T-helper 1 cell treated with Interleukin-12 subunit alpha and Interleukin-12 subunit beta and Interleukin-4 antibody, amounts not matched to agents 30 ng/mL and 1 ng/mL, for 36 hours (primary cell): ENCODE measurements around the gene PIK3R3. TPM values are rescaled to one million over a fixed set of nuclear protein-coding genes. Genes with fewer than 3 reads are reported as not detected.

Experiments
- intact Hi-C: fragments of 100-400 bp; cut with micrococcal nuclease; formaldehyde crosslinking; loops from one replicate; pipeline ENCODE4 v1.15.1; 2024
- total RNA-seq: library from RNA; stranded (reverse); gene quantifications from 2 replicates; pipeline ENCODE4 v1.2.3, GENCODE V29; 2022

PIK3R3 gene
- total RNA-seq, 1 donor from 2014 or later, result 2.6 TPM

GRCh38 chr1:46158312-46159281 is 26.2 kb upstream of the PIK3R3 start:
- intact Hi-C loops, result no loop called here

GRCh38 chr1:46157916-46158311 is 25.5 kb upstream of the PIK3R3 start:
- intact Hi-C loops, result no loop called here

DNA sequence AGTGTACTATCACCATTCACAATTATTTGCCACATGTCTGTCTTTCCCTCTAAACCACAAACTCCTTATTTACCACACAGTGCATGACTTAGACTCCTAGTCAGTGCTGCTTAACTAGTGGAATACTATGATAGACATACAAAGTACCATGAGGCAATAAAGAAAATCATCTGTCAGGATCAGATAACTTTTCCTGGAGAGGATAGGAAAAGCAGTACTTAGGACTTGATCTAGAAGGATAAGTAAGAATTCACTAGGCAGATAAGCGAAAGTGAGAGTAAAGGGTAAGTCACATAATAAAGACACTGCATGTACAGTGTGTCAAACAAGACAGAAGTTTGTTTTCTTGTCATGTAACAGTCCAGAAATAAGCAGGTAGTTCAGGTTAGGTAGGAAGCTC is 21.3 kb upstream of the PIK3R3 start:
- intact Hi-C loops, result no loop called here

- intact Hi-C loops, result no loop called here
Measured at GRCh38 chr1:46153228-46153627, 20.8 kb upstream of the PIK3R3 start.

DNA sequence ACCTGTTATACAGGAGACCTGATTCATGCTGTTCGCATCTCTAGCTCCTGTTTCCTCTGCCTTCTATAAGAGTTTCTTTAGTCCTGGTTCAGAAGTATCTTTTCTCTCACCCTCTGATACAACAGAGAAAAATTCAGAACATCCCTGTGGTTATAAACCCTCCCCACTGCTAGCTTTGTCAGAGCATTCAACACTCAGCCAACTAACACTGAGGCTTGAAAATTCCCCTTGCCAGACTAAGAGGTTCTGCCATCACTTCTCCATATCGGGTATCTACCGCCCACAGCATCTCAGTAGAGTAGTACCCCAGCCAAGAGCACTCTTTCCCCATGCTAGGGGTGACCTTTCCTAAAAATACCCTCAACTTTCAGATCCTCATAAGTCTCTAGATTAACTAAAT is 19.6 kb upstream of the PIK3R3 start:
- intact Hi-C loops, result no loop called here

DNA sequence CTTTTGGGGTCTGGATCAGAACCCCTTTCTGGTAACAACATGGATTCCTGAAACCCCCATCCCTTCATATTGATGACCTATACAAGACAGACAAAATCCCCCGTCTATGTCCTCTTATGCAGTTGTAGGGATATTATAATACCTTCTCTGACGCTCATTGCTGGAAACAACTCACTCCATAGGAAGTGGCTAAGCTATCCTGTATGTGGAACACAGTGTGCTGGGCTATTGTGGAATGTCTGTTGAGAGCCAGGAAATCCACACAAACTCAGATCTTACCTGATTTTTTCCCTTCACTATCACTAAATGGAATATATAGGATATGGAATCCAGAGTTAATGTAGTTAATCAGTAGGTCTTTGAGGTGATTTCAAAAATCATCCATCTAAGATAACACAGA is 17.7 kb upstream of the PIK3R3 start:
- intact Hi-C loops, result no loop called here

- intact Hi-C loops, result no loop called here
Measured at GRCh38 chr1:46148318-46148717, 15.9 kb upstream of the PIK3R3 start.

DNA sequence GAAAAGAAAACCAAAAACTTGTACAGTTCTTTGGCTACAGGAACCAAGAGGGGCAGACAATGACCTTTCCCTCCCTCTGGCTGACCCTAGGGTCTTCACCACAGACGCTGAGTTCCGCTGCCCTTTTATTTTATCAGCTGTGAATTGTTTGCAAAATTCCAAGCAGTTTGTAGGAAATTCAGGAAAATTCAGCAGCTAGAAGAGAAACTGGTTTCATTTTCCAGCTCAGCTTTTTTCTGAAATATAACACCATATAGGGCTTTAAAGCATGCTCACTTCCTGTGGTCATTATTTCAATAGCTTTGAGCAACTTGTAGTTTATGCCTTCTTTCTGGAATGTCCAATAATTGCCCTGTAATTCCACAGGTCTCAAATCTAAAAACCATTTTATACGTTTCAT is 5.5 kb upstream of the PIK3R3 start:
- intact Hi-C loops, result no loop called here

DNA sequence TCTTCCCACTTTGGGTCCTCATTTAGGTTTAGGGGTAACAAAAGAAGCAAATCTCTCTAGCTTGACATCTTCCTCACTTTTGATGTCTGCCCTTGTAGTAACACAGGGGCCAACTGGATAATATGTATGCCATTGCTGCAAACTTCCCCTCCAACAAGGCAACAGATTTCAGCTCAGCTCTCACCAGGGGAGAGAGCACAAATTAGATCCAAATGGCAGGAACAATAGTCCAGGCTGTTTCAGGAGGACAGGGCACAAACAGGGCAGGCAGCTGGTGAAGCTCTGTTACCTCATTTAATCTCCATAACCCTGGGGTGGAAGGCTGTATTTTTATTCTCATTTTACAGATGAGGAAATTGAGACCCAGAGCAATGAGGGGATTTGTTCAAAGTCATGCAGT is 4.3 kb upstream of the PIK3R3 start:
- intact Hi-C loops, result no loop called here

DNA sequence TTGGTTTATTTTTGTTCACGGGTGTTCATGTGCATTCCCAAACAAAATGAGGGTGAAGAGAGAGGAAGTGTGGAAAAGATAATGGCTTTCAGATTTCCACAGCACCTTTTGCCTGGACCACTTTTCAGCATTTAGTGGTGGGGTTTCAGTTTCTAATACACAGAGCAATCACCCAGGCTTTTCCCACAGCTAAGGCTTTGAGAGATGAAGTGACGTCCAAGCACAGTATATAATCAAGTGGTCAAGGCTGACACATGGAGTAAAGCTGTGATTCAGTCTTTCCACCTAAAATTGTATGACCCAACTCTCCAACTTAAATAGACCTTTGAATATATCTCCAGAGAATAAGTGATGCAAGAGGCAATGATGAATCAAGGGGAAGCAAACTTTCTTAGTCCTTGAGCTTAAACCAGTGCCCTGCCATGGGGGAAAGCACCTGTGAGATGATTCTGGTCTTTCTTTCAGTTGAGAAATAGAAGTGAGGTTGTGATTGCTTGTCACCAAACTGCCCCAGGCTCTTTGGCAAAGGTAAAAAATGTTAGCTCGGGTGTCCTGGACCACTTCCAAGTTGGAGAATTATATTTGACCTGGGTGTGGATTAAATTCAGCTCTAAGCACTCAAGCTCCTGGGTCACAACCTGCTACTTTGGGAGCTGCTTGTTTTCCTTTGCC is 2.4 kb upstream of the PIK3R3 start:
- intact Hi-C loops, result loop anchor here (5.0 kb wide), 1 partner anchor 332 kb away; the partner anchor contains the start of gene MAST2

- intact Hi-C loops, result loop anchor here (1.0 to 5.0 kb wide), 9 partner anchors 33 to 551 kb away; partner anchors contain the start of genes GPBP1L1, IPP, MAST2 and POMGNT1
Measured at GRCh38 chr1:46133781-46134350, 1.4 kb upstream of the PIK3R3 start.

GRCh38 chr1:46133181-46133658 is 791 bp upstream of the PIK3R3 start:
- intact Hi-C loops, result loop anchor here (1.0 to 5.0 kb wide), 9 partner anchors 34 to 550 kb away; partner anchors contain the start of genes GPBP1L1, IPP, MAST2 and POMGNT1

- intact Hi-C loops, result loop anchor here (1.0 to 5.0 kb wide), 4 partner anchors 35 to 445 kb away; partner anchors contain the start of genes GPBP1L1 and MAST2
Measured at GRCh38 chr1:46131712-46132528, 509 bp downstream of the PIK3R3 start.

- intact Hi-C loops, result loop anchor here (1.0 to 5.0 kb wide), 2 partner anchors 171 to 329 kb away; partner anchors contain the start of gene MAST2
Measured at GRCh38 chr1:46131093-46131492, 1.3 kb downstream of the PIK3R3 start.

- intact Hi-C loops, result loop anchor here (1.0 to 5.0 kb wide), 2 partner anchors 172 to 328 kb away; partner anchors contain the start of gene MAST2
Measured at GRCh38 chr1:46130606-46131005, 1.8 kb downstream of the PIK3R3 start.

- intact Hi-C loops, result loop anchor here (5.0 kb wide), 1 partner anchor 328 kb away; the partner anchor contains the start of gene MAST2
Measured at GRCh38 chr1:46130121-46130520, 2.3 kb downstream of the PIK3R3 start.

DNA sequence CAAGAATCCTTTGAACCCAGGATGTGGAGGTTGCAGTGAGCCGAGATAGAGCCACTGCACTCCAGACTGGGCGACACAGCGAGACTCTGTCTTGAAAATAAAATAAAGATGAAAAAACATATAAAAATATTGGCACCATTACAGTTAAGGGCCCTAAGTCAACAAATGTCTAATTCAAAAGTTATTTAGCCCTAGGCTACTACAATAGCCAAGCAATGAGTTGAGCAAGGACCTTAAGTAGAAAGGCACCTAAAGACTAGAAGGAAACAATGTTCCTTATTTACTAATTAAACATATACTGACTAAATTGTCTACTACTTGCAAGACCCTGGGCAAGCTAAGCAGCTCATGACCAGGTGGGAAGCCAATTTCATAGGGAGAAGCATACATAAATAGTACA is 4.1 kb downstream of the PIK3R3 start:
- intact Hi-C loops, result no loop called here

- intact Hi-C loops, result no loop called here
Measured at GRCh38 chr1:46118856-46119255, 13.6 kb downstream of the PIK3R3 start.

DNA sequence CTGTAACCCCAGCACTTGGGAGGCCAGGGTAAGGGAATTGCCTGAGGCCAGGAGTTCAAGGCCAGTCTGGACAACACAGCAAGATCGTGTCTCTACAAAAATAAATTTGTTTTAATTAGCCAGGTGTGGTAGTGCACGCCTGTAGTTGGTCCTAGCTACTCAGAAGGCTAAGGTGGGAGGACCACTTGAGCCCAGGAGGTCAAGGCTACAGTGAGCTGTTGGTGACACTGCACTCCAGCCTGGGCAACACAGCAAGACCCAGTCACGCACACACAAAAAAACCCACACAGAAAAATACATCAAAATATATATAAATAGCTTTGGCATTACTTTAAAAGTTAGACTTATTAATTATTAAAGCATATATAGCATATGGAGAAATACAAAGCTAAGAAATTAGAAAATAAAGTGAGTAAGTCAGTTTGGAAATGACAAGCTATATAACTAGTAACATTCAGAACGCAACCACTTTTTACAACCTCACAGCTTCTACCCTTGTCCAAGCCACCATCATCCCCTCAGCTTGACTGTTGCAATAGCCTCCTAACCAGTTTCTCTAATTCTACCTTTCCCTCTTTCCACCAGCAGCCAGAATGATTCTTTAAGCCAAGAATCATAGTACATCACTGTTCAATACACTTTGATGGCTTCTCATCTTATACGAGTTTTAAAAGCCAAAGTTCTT is 14.5 kb downstream of the PIK3R3 start:
- intact Hi-C loops, result no loop called here
